HG03135 (cell line): ENCODE data around the gene S100A12.

Source experiments
- ATAC-seq: cut with Tn5 transposase; IDR thresholded peaks from one replicate; pipeline ENCODE4 v1.9.1; 2021; ENCODE audit warnings: mild to moderate bottlenecking, moderate library complexity; ENCODE audit not compliant: unreplicated experiment

The S100A12 gene

DNA sequence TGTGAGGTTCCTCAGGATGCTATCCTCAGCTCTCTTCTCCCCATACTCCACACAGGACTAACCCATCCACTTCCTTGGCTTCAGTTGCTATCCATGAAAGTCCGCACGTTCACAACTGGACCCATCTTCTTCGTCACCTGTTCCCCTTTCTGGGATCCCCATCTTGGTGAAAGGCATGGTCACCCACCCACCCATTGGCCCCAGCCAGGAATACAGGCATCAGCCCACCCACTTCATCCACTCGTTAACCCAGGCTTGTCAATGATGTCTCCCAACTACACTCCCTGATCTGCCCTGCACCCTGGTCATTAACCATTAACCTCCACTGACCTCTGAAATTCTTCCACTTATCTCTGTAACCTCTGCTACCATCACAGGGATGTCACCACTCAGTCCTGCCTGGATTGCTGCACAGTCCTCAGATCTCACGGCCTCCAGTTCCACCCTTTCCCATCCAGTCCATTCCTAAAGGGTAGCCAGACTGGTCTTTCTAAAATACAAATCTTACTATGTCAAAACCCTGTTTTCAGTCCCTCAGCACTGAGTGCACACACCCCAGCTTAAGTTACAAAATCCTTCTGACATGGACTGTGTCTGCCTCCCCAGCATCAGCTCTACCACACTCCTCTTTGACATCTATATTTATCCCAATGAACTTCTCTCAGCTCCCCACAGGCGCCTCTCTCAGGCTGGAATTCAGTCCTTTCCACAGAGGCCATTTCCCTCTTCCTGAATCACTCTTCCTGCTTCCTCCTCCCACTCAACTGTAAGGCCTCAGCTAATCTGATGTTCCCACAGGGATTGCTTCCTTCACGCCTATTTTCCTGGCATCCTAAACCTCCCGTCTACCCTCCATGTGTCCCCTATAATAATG is 37.2 kb downstream of the S100A12 start:
- no peak for ATAC-seq

DNA sequence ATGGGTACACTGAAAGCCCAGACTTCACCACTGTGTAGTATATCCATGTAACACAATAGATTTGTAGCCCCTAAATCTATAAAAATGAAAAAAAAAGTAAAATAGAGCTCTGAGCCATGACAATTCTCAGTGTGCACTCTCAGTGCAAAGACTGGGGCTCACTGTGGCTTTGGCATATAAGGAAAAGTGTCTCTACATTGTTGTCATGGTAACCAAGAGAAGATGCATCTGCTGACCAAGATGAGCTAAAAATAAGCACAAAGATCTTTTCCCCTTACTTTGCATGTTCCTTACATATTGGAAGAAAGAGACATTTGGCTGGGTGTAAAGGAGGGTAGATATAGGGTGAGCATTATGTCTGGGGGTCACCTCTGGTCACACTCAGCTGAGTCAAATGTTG is 38.8 kb downstream of the S100A12 start:
- ATAC-seq: no peak

DNA sequence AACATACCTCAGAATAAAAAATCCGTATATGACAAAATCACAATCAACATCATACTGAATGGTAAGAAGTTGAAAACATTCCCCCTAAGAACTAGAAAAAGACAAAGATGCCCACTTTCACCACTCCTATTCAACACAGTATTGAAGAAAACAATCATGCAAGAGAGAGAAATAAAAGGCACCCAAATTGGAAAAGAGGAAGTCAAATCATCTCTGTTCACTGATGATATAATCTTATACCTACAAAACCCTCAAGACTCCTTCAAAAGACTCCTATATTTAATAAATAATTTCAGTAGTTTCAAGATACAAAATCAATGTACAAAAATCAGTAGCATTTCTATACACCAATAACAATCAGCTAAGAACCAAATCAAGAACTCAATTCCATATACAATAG is 41.5 kb downstream of the S100A12 start:
- no peak for ATAC-seq

DNA sequence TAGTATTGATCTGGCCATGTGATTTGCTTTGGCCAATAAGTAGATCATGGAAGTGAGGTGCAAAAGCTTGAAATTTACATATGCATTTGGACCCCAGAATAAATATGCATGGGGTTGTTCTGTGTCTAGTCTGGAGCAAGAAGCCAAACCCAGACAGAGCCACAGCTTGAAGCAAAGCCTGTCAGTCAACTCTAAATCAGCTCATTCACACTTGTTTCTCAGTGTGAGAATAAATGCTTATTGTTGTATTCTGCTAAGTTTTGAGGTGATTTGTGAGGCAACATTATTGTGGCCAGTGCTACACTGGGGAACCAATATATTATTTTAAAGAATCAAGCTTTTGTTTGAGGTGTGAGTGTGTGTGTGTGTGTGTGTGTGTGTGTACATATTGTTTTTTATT is 50.5 kb downstream of the S100A12 start:
- ATAC-seq: no peak
